Pancreas (tissue), 10 donors: ENCODE results near the gene RNU7-1. TPM values are rescaled to one million over a fixed set of nuclear protein-coding genes. Genes with fewer than 3 reads are reported as not detected.

ENCODE experiments used
- ATAC-seq, 4 donors: fragments of 200-7000 bp; cut with Tn5 transposase; one replicate each; pipeline versions ENCODE4 v1.8.0 to v1.9.1; 2020; ENCODE audit warnings: mild to moderate bottlenecking in 4 of 4, moderate library complexity in 4 of 4
- DNase-seq, 6 donors: peaks; one replicate each; pipeline ENCODE4 v3.0.0-alpha.2; 2020
- FAIRE-seq: peaks from 2 replicates; lab custom pipeline; 2012; peaks lifted over from hg19 to GRCh38; lab: Jason Lieb, UNC
- H3K27ac ChIP-seq, 4 donors: fragments of 200-600 bp; sonication (generic); 1 replicate in 3 of 4; 2 replicates in 1 of 4; pipeline versions ENCODE4 v1.5.0 to v1.8.0; 2020
- H3K27me3 ChIP-seq, 4 donors: fragments of 200-600 bp; one replicate each; pipeline ENCODE4 v1.8.0; 2021
- H3K36me3 ChIP-seq, 3 donors: fragments of 200-600 bp; sonication (generic) in 1 of 3; one replicate each; pipeline versions ENCODE4 v1.5.0 to v1.8.0; 2020 to 2021
- H3K4me1 ChIP-seq, 3 donors: fragments of 200-600 bp; one replicate each; pipeline ENCODE4 v1.8.0; 2021
- H3K4me3 ChIP-seq, 4 donors: fragments of 200-600 bp; sonication (generic) in 2 of 4; one replicate each; pipeline versions ENCODE4 v1.5.0 to v1.8.0; 2020 to 2021
- H3K9me3 ChIP-seq, 4 donors: fragments of 200-600 bp; one replicate each; pipeline ENCODE4 v1.8.0; 2021
- CTCF ChIP-seq, 4 donors: fragments of 200-600 bp; sonication (generic) in 3 of 4; IDR thresholded peaks; one replicate each; pipeline versions ENCODE4 v1.5.0 to v1.8.0; 2021; ENCODE audit warnings: antibody characterized with exemption in 4 of 4
- WGBS, 2 donors: extraction: QIAGEN DNeasy Blood & Tissue Kit; methylation state at CpG; one replicate each; pipeline ENCODE4 v1.1.7; 2013; 5-methylcytosine and 5-hydroxymethylcytosine counted together
- intact Hi-C, 3 donors: fragments of 100-400 bp; cut with DNase I; formaldehyde crosslinking; loops; one replicate each; pipeline versions ENCODE4 v1.11.1 to v1.14.2; 2022
- polyA plus RNA-seq, 2 donors: library from polyadenylated mRNA; stranded (reverse); fragments of 200-250 nt; gene quantifications; one replicate each; pipeline ENCODE4 v1.2.3, GENCODE V29; 2013
- total RNA-seq, 6 donors: library from RNA; stranded (reverse); fragmentation: NEBNext Ultra II Directional in 4 of 6; extraction: Animal tissue kit (Norgen Biotek cat#: 25700) in 4 of 6; gene quantifications; one replicate each; pipeline versions ENCODE4 v1.2.1 to v1.2.4, GENCODE V29; 2021 to 2023
- donor health status: healthy with polysubstance abuse.
- donor health status: DM: no; HTN: no; CAD: no; lungs with moderate emphysema.
- donor health status: DM: no; HTN: no; CAD: no.
- donor health status: control.
- donor health status: control.
- donor health status: Bipolar disorder and iron deficiency.
- donor health status: DM: yes; HTN: yes; CAD: no.
- donor health status: DM: no; HTN: no; CAD: no.
- donor health status: DM: no; HTN: no; CAD: no.
- donor health status: DM: yes; HTN: yes; CAD: no.

RNU7-1 gene
- total and polyA plus RNA-seq, 8 donors: not detected

GRCh38 chr12:6958609-6959057 lies 15.0 kb downstream of the RNU7-1 start:
- no peak overlapping the region for H3K4me3 ChIP-seq
- no peak for TF ChIP-seq CTCF (IDR thresholded peaks at IDR 0.05)
- 85 to 87% methylated on average over 10 of the region's 10 CpGs for WGBS, 2 donors
- ATAC-seq (no peak), FAIRE-seq (no peak), DNase-seq (peak in 1 of 6 donors; percentile 13)
- H3K27me3 ChIP-seq: no peaks in the 10 kb centered on the region
- H3K36me3 ChIP-seq: no peaks in the 10 kb centered on the region
- H3K4me1 ChIP-seq: peaks cover 0 to 20% (median 14%) of the 10 kb centered on the region in 3 donors
- H3K27ac ChIP-seq: peak overlapping the region in 2 of 4 donors; percentile 2 to 26
- intact Hi-C loops: no loop called here
- H3K9me3 ChIP-seq: no peaks in the 10 kb centered on the region

GRCh38 chr12:6959058-6959804 lies 15.6 kb downstream of the RNU7-1 start:
- H3K27me3 ChIP-seq: no peaks in the 10 kb centered on the region
- no peaks in the 10 kb centered on the region for H3K9me3 ChIP-seq
- DNase-seq (peak in 4 of 6 donors; percentile 36 to 75 (median 46)), ATAC-seq (no peak), FAIRE-seq (no peak)
- H3K4me1 ChIP-seq: peaks cover 0 to 20% (median 14%) of the 10 kb centered on the region in 3 donors
- H3K27ac ChIP-seq: peak overlapping the region in 2 of 4 donors; percentile 2 to 26
- 83 to 88% methylated on average over 24 of the region's 24 CpGs for WGBS, 2 donors
- TF ChIP-seq CTCF (IDR thresholded peaks at IDR 0.05): no peak
- H3K36me3 ChIP-seq: no peaks in the 10 kb centered on the region
- intact Hi-C loops: no loop called here
- no peak overlapping the region for H3K4me3 ChIP-seq

- WGBS, 2 donors: 91 to 93% methylated on average over 25 to 26 of the region's 26 CpGs
- H3K4me3 ChIP-seq: no peak overlapping the region
- H3K4me1 ChIP-seq: peaks cover 3 to 27% (median 14%) of the 10 kb centered on the region in 3 donors
- ATAC-seq (no peak), DNase-seq (peak in 3 of 6 donors; percentile 19 to 63 (median 49)), FAIRE-seq (no peak)
- no peaks in the 10 kb centered on the region for H3K36me3 ChIP-seq
- TF ChIP-seq CTCF (IDR thresholded peaks at IDR 0.05): no peak
- H3K9me3 ChIP-seq: no peaks in the 10 kb centered on the region
- H3K27ac ChIP-seq: peak overlapping the region in 2 of 4 donors; percentile 2 to 26
- no peaks in the 10 kb centered on the region for H3K27me3 ChIP-seq
- intact Hi-C loops: no loop called here
Observed at GRCh38 chr12:6959805-6960592, 16.4 kb downstream of the RNU7-1 start.

GRCh38 chr12:6960593-6961277 lies 17.1 kb downstream of the RNU7-1 start:
- Histone ChIP-seq H3K27ac (peak overlapping the region; percentile 88 to 97 (median 94)), H3K4me1 (peaks cover 9 to 33% (median 21%) of the 10 kb centered on the region in 3 donors), H3K9me3 (no peaks in the 10 kb centered on the region), H3K36me3 (no peaks in the 10 kb centered on the region), H3K27me3 (no peaks in the 10 kb centered on the region), H3K4me3 (peak overlapping the region in 2 of 4 donors; percentile 69 to 79)
- TF ChIP-seq CTCF (IDR thresholded peaks at IDR 0.05): no peak
- DNase-seq: peak in 3 of 6 donors; percentile 33 to 72 (median 42)
- ATAC-seq: no peak
- intact Hi-C loops: no loop called here
- FAIRE-seq: no peak
- 75 to 79% methylated on average over 13 of the region's 13 CpGs for WGBS, 2 donors
